HL-60 (cell line): ENCODE data around the gene CCDC88B.

Experiments
- DNase-seq, 2 experiments: peaks; one replicate each; pipeline ENCODE4 v3.0.0-alpha.2; 2010 to 2020; ENCODE audit warnings: low read depth in 1 of 2, low spot score in 1 of 2
- H3K27ac ChIP-seq: fragments of 250-450 bp; sonication (Bioruptor Pico); replicated peaks from 2 replicates; pipeline ENCODE4 v1.5.1; 2020; ENCODE audit warnings: mild to moderate bottlenecking, moderate library complexity
- H3K27me3 ChIP-seq: fragments of 250-450 bp; sonication (Bioruptor Pico); 2 replicates; pipeline ENCODE4 v1.5.1; 2021; ENCODE audit warnings: mild to moderate bottlenecking, moderate library complexity; ENCODE audit not compliant: insufficient read depth, poor library complexity, severe bottlenecking
- H3K4me3 ChIP-seq: replicated peaks from 2 replicates; pipeline ENCODE4 v1.5.1; 2011; ENCODE audit warnings: mild to moderate bottlenecking, control low read depth, low read length; ENCODE audit not compliant: insufficient read depth
- CTCF ChIP-seq: IDR thresholded peaks from one replicate; pipeline ENCODE4 v1.5.1; 2011; ENCODE audit warnings: low read length, control low read depth, inconsistent platforms; ENCODE audit not compliant: insufficient read depth
- GABPA ChIP-seq: IDR thresholded peaks from 2 replicates; pipeline ENCODE4 v1.6.1; 2012; ENCODE audit warnings: low read depth
- POLR2AphosphoS5 ChIP-seq: IDR thresholded peaks from 2 replicates; pipeline ENCODE4 v1.6.1; 2012; ENCODE audit warnings: low read depth
- REST ChIP-seq: IDR thresholded peaks from 2 replicates; pipeline ENCODE4 v1.6.1; 2012; ENCODE audit warnings: low read depth; ENCODE audit not compliant: insufficient replicate concordance
- SPI1 ChIP-seq: IDR thresholded peaks from 2 replicates; pipeline ENCODE4 v1.6.1; 2012; ENCODE audit warnings: low read depth, mild to moderate bottlenecking, borderline replicate concordance

CCDC88B gene

GRCh38 chr11:64381350-64381749 is 41.3 kb downstream of the CCDC88B start:
- no peak overlapping the region for H3K4me3 ChIP-seq
- no peak for DNase-seq
- no peak overlapping the region for H3K27ac ChIP-seq
- no peaks in the 10 kb centered on the region for H3K27me3 ChIP-seq
- TF ChIP-seq GABPA (no peak), SPI1 (no peak)

- Histone ChIP-seq H3K27ac (no peak overlapping the region), H3K27me3 (no peaks in the 10 kb centered on the region), H3K4me3 (no peak overlapping the region)
- no peak for DNase-seq
- TF ChIP-seq GABPA (no peak), CTCF (no peak)
Observed at GRCh38 chr11:64382047-64382446, 42.0 kb downstream of the CCDC88B start.

- H3K27me3 ChIP-seq: no peaks in the 10 kb centered on the region
- no peak for DNase-seq
- no peak overlapping the region for H3K4me3 ChIP-seq
- TF ChIP-seq CTCF (no peak), POLR2AphosphoS5 (no peak), GABPA (no peak), SPI1 (no peak), REST (no peak)
- H3K27ac ChIP-seq: no peak overlapping the region
Observed at GRCh38 chr11:64382586-64382985, 42.6 kb downstream of the CCDC88B start.

GRCh38 chr11:64383580-64383979 is 43.6 kb downstream of the CCDC88B start:
- no peak overlapping the region for H3K27ac ChIP-seq
- no peaks in the 10 kb centered on the region for H3K27me3 ChIP-seq
- TF ChIP-seq CTCF (no peak), SPI1 (no peak), REST (no peak), POLR2AphosphoS5 (no peak), GABPA (no peak)
- no peak overlapping the region for H3K4me3 ChIP-seq
- DNase-seq: no peak
